ENCODE results near the gene INTS12.

- TF ChIP-seq CTCF (IDR thresholded peaks at IDR 0.05): no peak
- no peak for TF ChIP-seq POLR2A (IDR thresholded peaks at IDR 0.05)
Observed at GRCh38 chr4:105674011-105674410, 34.5 kb downstream of the INTS12 start.

Measured in thyroid gland (tissue), 4 donors.